ENCODE measurements around the gene OR1E2.
"Not testable (repeated sequence)": the region's sequence is repeated elsewhere in the genome, so short reads cannot be mapped to it uniquely, and the experiment has no call there.

OR1E2 gene

DNA sequence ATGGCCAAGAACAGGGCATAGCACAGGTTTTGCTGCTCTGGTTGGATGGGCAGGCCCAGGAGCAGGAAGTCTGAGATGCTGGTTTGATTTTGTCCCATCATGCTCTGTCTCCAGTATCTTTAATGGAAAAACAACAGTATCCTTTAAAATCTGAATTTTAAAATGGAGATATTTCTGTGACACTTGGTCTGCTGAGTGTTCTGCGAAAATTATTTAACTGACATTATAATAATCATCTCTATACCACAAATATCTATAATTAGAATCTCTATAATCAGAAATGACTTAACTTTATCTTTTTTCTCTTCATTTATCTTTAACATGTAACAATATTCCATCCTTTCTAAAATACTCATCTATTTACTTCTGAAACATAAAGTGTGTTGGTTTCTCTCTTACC, 35.3 kb downstream of the OR1E2 start, which contains the start of gene OR1E1:
Gene OR1E1, minus strand, starts transcription at position 101 of the 400 bp plus-strand sequence. Its CDS starts 0 bp downstream, at position 101.
- no peak for DNase-seq (ENCODE audit: low read depth, low spot score)

GRCh38 chr17:3397801-3398200, 35.8 kb downstream of the OR1E2 start:
- not testable (repeated sequence) for DNase-seq (ENCODE audit: low read depth, low spot score)

DNA sequence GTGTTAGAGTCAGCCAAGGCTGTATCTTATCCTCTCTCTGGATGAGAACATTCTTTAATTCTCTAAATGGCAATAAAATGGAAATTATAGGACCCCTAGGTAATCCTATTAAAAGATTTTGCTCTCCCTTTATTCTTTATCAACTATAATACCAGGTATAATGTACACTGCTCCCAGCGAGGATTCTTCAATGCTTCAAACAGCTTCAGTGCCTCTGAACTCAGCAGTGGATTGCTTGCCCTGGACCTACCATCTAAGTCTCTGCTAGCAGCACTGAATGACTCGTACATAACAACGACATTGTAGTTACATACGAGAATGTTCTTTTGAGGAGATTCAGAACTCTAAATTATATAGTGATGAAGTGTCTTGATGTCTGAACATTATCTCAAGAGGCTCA, 43.9 kb downstream of the OR1E2 start:
- DNase-seq (ENCODE audit: low read depth, low spot score), result no peak

- no peak for DNase-seq (ENCODE audit: low read depth, low spot score)
These were observed 47.5 kb downstream of the OR1E2 start, which contains the start of gene OR3A2 for GRCh38 chr17:3385869-3386816. Gene OR3A2 (minus strand): TSS chr17:3386308.

Data from brain pericyte (primary cell).